IPS-15b (cell line): Measurements from ENCODE around the gene RPRD1B.
"Not testable (repeated sequence)": the region's sequence is repeated elsewhere in the genome, so short reads cannot be mapped to it uniquely, and the experiment has no call there.

Experiments
- H3K27me3 ChIP-seq: one replicate; pipeline ENCODE4 v1.6.1; 2013; ENCODE audit warnings: low read length; ENCODE audit not compliant: control insufficient read depth, insufficient read depth
- H3K36me3 ChIP-seq: one replicate; pipeline ENCODE4 v1.6.1; 2013; ENCODE audit warnings: low read length; ENCODE audit not compliant: control insufficient read depth, insufficient read depth
- H3K4me1 ChIP-seq: one replicate; pipeline ENCODE4 v1.6.1; 2013; ENCODE audit warnings: mild to moderate bottlenecking, low read length; ENCODE audit not compliant: control insufficient read depth, insufficient read depth
- H3K4me3 ChIP-seq: one replicate; pipeline ENCODE4 v1.5.1; 2013; ENCODE audit warnings: low read depth, low read length
- H3K9ac ChIP-seq: one replicate; pipeline ENCODE4 v1.6.1; 2013; ENCODE audit warnings: low read depth, mild to moderate bottlenecking, low read length
- H3K9me3 ChIP-seq: one replicate; pipeline ENCODE4 v1.6.1; 2013; ENCODE audit warnings: mild to moderate bottlenecking, low read length; ENCODE audit not compliant: control insufficient read depth, insufficient read depth

RPRD1B gene

DNA sequence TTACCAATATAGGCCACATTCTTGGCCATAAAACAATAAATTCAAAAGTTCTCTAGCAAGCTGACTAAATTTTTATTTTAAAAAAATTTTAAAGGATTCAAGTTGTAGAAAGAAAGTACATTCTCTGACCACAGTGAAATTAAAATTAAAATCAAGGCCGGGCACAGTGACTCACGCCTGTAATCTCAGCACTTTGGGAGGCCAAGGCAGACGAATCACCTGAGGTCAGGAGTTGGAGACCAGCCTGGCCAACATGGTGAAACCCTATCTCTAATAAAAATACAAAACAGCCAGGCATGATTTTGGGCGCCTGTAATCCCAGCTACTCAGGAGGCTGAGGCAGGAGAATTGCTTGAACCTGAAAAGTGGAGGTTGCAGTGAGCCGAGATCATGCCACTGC lies 68.7 kb downstream of the RPRD1B start:
- not testable (repeated sequence) for H3K9me3 ChIP-seq, H3K27me3 ChIP-seq, H3K4me3 ChIP-seq, H3K36me3 ChIP-seq, H3K4me1 ChIP-seq, H3K9ac ChIP-seq

GRCh38 chr20:38104285-38104684 lies 70.7 kb downstream of the RPRD1B start:
- Histone ChIP-seq H3K4me3 (no peak overlapping the region), H3K9ac (no peak overlapping the region), H3K27me3 (no peaks in the 10 kb centered on the region), H3K4me1 (no peaks in the 10 kb centered on the region), H3K9me3 (no peaks in the 10 kb centered on the region), H3K36me3 (no peaks in the 10 kb centered on the region)

GRCh38 chr20:38106461-38106860 lies 72.9 kb downstream of the RPRD1B start:
- Histone ChIP-seq H3K9ac (no peak overlapping the region), H3K36me3 (no peaks in the 10 kb centered on the region), H3K4me3 (no peak overlapping the region), H3K4me1 (no peaks in the 10 kb centered on the region), H3K9me3 (no peaks in the 10 kb centered on the region), H3K27me3 (no peaks in the 10 kb centered on the region)

GRCh38 chr20:38107386-38107785 lies 73.8 kb downstream of the RPRD1B start:
- H3K4me1 ChIP-seq, H3K9me3 ChIP-seq, H3K27me3 ChIP-seq, H3K9ac ChIP-seq, H3K4me3 ChIP-seq, H3K36me3 ChIP-seq: not testable (repeated sequence)

GRCh38 chr20:38107916-38108315 lies 74.4 kb downstream of the RPRD1B start:
- not testable (repeated sequence) for H3K36me3 ChIP-seq, H3K4me3 ChIP-seq, H3K4me1 ChIP-seq, H3K9me3 ChIP-seq, H3K27me3 ChIP-seq, H3K9ac ChIP-seq

GRCh38 chr20:38108438-38108985 lies 75.0 kb downstream of the RPRD1B start:
- Histone ChIP-seq H3K27me3 (no peaks in the 10 kb centered on the region), H3K9ac (no peak overlapping the region), H3K9me3 (no peaks in the 10 kb centered on the region), H3K4me1 (peaks cover 2% of the 10 kb centered on the region), H3K4me3 (no peak overlapping the region), H3K36me3 (no peaks in the 10 kb centered on the region)

GRCh38 chr20:38108986-38109541 lies 75.5 kb downstream of the RPRD1B start:
- Histone ChIP-seq H3K27me3 (no peaks in the 10 kb centered on the region), H3K4me1 (peaks cover 4% of the 10 kb centered on the region), H3K36me3 (no peaks in the 10 kb centered on the region), H3K9ac (no peak overlapping the region), H3K9me3 (no peaks in the 10 kb centered on the region), H3K4me3 (no peak overlapping the region)

DNA sequence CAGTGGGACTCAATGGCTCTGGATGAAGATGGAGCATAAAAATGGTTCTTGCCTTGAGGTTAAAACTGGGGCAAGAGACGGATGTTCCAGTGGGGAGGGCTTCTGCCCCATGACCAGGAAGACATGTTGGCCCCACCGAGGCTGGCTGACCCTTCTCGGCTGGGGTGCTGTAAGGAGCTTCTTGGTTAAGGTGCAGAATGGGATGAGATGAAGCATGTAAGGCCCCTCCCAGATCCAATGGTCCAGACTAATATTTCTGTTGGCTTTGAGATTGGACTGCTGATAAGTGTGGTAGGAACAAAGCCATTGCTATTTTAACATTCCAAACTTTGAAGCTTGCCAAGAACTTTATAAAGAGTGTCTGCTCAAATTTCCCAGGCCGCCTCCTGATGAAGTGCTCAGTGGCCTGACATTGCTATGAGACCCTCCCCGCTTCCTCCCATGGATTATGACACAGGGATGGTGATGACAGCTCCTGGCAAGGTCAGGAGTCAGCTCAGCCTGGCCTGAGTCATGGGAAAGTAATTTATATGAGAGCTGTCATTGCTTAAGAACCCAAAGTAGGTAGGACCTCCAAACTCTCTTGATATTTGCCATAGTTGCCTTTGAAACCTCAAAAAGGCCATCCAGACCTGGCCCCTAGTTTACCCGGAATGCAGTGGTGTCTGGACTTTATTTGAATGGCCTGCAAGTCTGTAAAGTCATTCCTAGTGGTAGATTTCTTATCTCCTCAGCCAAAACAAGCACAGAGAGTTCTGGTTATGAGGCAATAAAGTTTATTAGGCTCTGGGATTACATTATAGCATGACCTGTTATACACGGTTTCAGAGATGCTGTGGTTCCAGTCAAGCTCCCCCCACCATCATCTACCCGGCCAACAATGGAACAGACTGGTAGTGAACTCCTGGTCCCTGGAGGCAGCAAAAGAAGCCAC lies 76.3 kb downstream of the RPRD1B start:
- no peak overlapping the region for H3K9ac ChIP-seq
- no peaks in the 10 kb centered on the region for H3K36me3 ChIP-seq
- no peaks in the 10 kb centered on the region for H3K9me3 ChIP-seq
- H3K27me3 ChIP-seq: no peaks in the 10 kb centered on the region
- H3K4me1 ChIP-seq: peaks cover 4% of the 10 kb centered on the region
- no peak overlapping the region for H3K4me3 ChIP-seq

- Histone ChIP-seq H3K27me3 (no peaks in the 10 kb centered on the region), H3K4me1 (peaks cover 4% of the 10 kb centered on the region), H3K9me3 (no peaks in the 10 kb centered on the region), H3K36me3 (no peaks in the 10 kb centered on the region), H3K4me3 (no peak overlapping the region), H3K9ac (no peak overlapping the region)
Observed at GRCh38 chr20:38110525-38111178, 77.1 kb downstream of the RPRD1B start.

DNA sequence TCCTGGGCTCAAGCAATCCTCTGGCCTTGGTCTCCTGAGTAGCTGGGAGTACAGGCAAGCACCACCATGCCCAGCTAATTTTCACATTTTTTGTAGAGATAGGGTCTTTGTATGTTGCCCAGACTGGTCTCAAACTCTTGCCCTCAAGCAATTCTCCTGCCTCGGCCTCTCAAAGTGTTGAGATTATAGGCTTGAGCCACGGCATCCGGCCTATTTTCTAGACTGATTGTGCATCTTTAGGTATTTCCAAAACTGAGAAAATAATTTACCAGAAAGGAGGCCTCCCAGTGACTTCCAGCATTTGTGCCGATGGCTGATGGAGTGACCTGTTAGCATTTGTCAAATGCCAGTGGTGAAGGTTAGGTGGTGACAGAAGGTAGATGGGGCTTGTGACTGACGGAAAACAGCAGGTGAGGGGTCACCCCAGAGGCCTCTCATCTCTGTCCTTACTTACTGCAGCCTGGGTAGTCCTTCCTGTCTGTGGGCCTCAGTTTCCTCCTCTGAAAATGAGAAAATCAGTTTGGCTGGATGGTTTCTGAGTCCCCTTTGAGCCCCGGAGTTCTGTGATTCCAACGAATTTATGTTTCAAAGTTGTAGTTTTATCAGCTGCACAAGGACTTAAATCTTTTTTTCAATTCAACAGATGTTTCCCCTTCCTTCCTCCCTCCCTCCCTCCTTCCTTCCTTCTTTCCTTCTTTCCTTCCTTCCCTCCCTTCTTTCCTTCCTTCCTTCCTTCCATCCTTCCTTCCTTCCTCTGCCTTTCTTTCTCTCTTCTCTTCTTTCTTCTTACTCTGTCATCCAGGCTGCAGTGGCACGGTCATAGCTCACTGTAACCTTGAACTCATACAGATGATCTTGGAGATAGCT lies 78.1 kb downstream of the RPRD1B start:
- H3K9me3 ChIP-seq: no peaks in the 10 kb centered on the region
- H3K27me3 ChIP-seq: no peaks in the 10 kb centered on the region
- H3K4me1 ChIP-seq: peaks cover 4% of the 10 kb centered on the region
- no peak overlapping the region for H3K9ac ChIP-seq
- no peaks in the 10 kb centered on the region for H3K36me3 ChIP-seq
- H3K4me3 ChIP-seq: no peak overlapping the region

- H3K9ac ChIP-seq: no peak overlapping the region
Observed at GRCh38 chr20:38112261-38112929, 78.8 kb downstream of the RPRD1B start.

More at GRCh38 chr20:38112261-38112929, 78.8 kb downstream of the RPRD1B start:
- Histone ChIP-seq H3K4me1 (peaks cover 4% of the 10 kb centered on the region), H3K4me3 (no peak overlapping the region), H3K27me3 (no peaks in the 10 kb centered on the region), H3K9me3 (no peaks in the 10 kb centered on the region), H3K36me3 (no peaks in the 10 kb centered on the region)
